ENCODE data around the gene TENM4.
"Not testable (repeated sequence)": the region's sequence is repeated elsewhere in the genome, so short reads cannot be mapped to it uniquely, and the experiment has no call there.

Gene TENM4

GRCh38 chr11:78987748-78988147 lies 453.1 kb downstream of the TENM4 start:
- DNase-seq (ENCODE audit: low read depth in 2 of 2, low spot score in 1 of 2): no peak

- no peak for DNase-seq (ENCODE audit: low read depth in 2 of 2, low spot score in 1 of 2)
Observed at GRCh38 chr11:78986305-78986704, 454.5 kb downstream of the TENM4 start.

GRCh38 chr11:78985663-78986062 lies 455.2 kb downstream of the TENM4 start:
- DNase-seq (ENCODE audit: low read depth in 2 of 2, low spot score in 1 of 2): no peak

- no peak for DNase-seq (ENCODE audit: low read depth in 2 of 2, low spot score in 1 of 2)
Observed at GRCh38 chr11:78982473-78982872, 458.4 kb downstream of the TENM4 start.

GRCh38 chr11:78981153-78981552 lies 459.7 kb downstream of the TENM4 start:
- no peak for DNase-seq (ENCODE audit: low read depth in 2 of 2, low spot score in 1 of 2)

GRCh38 chr11:78978831-78979230 lies 462.0 kb downstream of the TENM4 start:
- DNase-seq (ENCODE audit: low read depth in 2 of 2, low spot score in 1 of 2): no peak

GRCh38 chr11:78977848-78978247 lies 463.0 kb downstream of the TENM4 start:
- not testable (repeated sequence) for DNase-seq (ENCODE audit: low read depth in 2 of 2, low spot score in 1 of 2)

- no peak for DNase-seq (ENCODE audit: low read depth in 2 of 2, low spot score in 1 of 2)
Observed at GRCh38 chr11:78977009-78977408, 463.8 kb downstream of the TENM4 start.

GRCh38 chr11:78975081-78975480 lies 465.7 kb downstream of the TENM4 start:
- DNase-seq (ENCODE audit: low read depth in 2 of 2, low spot score in 1 of 2): no peak

GRCh38 chr11:78973876-78974275 lies 467.0 kb downstream of the TENM4 start:
- no peak for DNase-seq (ENCODE audit: low read depth in 2 of 2, low spot score in 1 of 2)

- no peak for DNase-seq (ENCODE audit: low read depth in 2 of 2, low spot score in 1 of 2)
Observed at GRCh38 chr11:78972590-78972989, 468.2 kb downstream of the TENM4 start.

- no peak for DNase-seq (ENCODE audit: low read depth in 2 of 2, low spot score in 1 of 2)
Observed at GRCh38 chr11:78972177-78972576, 468.7 kb downstream of the TENM4 start.

- no peak for DNase-seq (ENCODE audit: low read depth in 2 of 2, low spot score in 1 of 2)
Observed at GRCh38 chr11:78967811-78968210, 473.0 kb downstream of the TENM4 start.

- DNase-seq (ENCODE audit: low read depth in 2 of 2, low spot score in 1 of 2): no peak
Observed at GRCh38 chr11:78965432-78965831, 475.4 kb downstream of the TENM4 start.

GRCh38 chr11:78961937-78962701 lies 478.7 kb downstream of the TENM4 start:
- DNase-seq (ENCODE audit: low read depth in 2 of 2, low spot score in 1 of 2): no peak

GRCh38 chr11:78961247-78961646 lies 479.6 kb downstream of the TENM4 start:
- no peak for DNase-seq (ENCODE audit: low read depth in 2 of 2, low spot score in 1 of 2)

GRCh38 chr11:78958444-78958843 lies 482.4 kb downstream of the TENM4 start:
- no peak for DNase-seq (ENCODE audit: low read depth in 2 of 2, low spot score in 1 of 2)

- DNase-seq (ENCODE audit: low read depth in 2 of 2, low spot score in 1 of 2): no peak
Observed at GRCh38 chr11:78957476-78958245, 483.2 kb downstream of the TENM4 start.

GRCh38 chr11:78954696-78955095 lies 486.1 kb downstream of the TENM4 start:
- DNase-seq (ENCODE audit: low read depth in 2 of 2, low spot score in 1 of 2): no peak

GRCh38 chr11:78954261-78954660 lies 486.6 kb downstream of the TENM4 start:
- DNase-seq (ENCODE audit: low read depth in 2 of 2, low spot score in 1 of 2): no peak

- DNase-seq (ENCODE audit: low read depth in 2 of 2, low spot score in 1 of 2): no peak
Observed at GRCh38 chr11:78952890-78953289, 487.9 kb downstream of the TENM4 start.

GRCh38 chr11:78952175-78952574 lies 488.7 kb downstream of the TENM4 start:
- DNase-seq (ENCODE audit: low read depth in 2 of 2, low spot score in 1 of 2): no peak

Measured in stimulated activated CD8-positive, alpha-beta memory T cell treated with anti-CD3 and anti-CD28 coated beads, Interleukin-4, amount 100 ng/mL, for 1 hour (primary cell).